DND-41 (cell line): Measurements from ENCODE around the gene TCF19.

ENCODE experiments used
- CTCF ChIP-seq: IDR thresholded peaks from 2 replicates; pipeline ENCODE4 v1.5.1; 2012; ENCODE audit warnings: borderline replicate concordance, low read length, moderate library complexity, mild to moderate bottlenecking; ENCODE audit not compliant: poor library complexity, severe bottlenecking; ENCODE audit errors: extremely low read depth
- EZH2 ChIP-seq: IDR thresholded peaks from 3 replicates; pipeline ENCODE4 v1.6.1; 2012; ENCODE audit warnings: borderline replicate concordance, low read depth, mild to moderate bottlenecking, moderate library complexity, low read length, inconsistent platforms; ENCODE audit not compliant: severe bottlenecking

- TF ChIP-seq CTCF (no peak), EZH2 (no peak)
Measured at GRCh38 chr6:31152781-31153180, 5.6 kb upstream of the TCF19 start.
